Measurements from ENCODE around the gene SLC39A12. TPM values are rescaled to one million over a fixed set of nuclear protein-coding genes. Genes with fewer than 3 reads are reported as not detected.

SLC39A12 gene
- not detected for total RNA-seq
- polyA plus RNA-seq (2013, experiment 1 of 2): not detected
- polyA plus RNA-seq (2013, experiment 2 of 2): not detected
- 0 to 0.16 (median 0) reads per million in 172 experiments for total RNA-seq

DNA sequence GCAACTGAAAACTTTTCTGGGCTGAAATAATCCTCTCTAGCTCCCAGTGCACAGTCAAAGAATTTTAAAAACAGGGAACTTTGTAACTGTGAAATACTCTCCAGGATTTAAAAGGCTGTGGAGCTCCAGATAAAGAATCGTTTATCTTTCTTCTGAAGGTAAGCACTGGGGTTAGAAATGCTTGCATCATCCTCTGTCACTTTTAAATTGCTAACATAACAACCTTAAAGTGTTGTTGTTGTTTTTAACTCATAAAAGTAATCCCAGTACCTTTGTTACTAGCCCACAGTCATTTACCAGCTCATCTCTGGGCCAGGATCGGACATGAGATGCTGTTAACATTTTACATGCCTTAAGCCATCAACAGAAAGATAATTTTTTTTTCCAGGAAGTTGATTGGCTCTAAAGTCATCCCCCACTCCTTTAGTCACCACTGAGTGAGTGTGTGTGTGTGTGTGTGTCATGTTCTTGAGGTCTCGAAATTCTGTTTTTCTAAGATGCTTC lies at the start of gene SLC39A12:
TSS of gene SLC39A12 (plus strand) at position 51 of the 504 bp plus-strand sequence. CDS start 1,359 bp downstream, outside the sequence.
- no peaks in the 10 kb centered on the region for H3K4me1 Mint-ChIP-seq (ENCODE audit: low read depth)
- H3K4me3 Mint-ChIP-seq: no peak within 1 kb of the TSS
- Histone ChIP-seq H3K4me1 (ENCODE audit: insufficient read depth, low read length) (no peaks in the 10 kb centered on the region), H3K27ac (ENCODE audit: low read depth in 1 of 2, low read length in 2 of 2) (no peak within 1 kb of the TSS), H3K36me3 (ENCODE audit: insufficient read depth, low read length) (no peaks in the 10 kb centered on the region), H3K4me3 (ENCODE audit: low read length) (no peak within 1 kb of the TSS), H3K9me3 (ENCODE audit: control insufficient read depth in 1 of 2, insufficient read depth in 1 of 2, low read length in 2 of 2) (peaks cover 0 to 12% of the 10 kb centered on the region in 2 experiments), H3K27me3 (ENCODE audit: control insufficient read depth in 1 of 2, insufficient read depth in 2 of 2, low read length in 2 of 2) (no peaks in the 10 kb centered on the region)
- DNase-seq (no peak), ATAC-seq (ENCODE audit: poor library complexity) (no peak)
- H3K27me3 Mint-ChIP-seq: peaks cover 6% of the 10 kb centered on the region
- H3K27ac Mint-ChIP-seq: no peak within 1 kb of the TSS
- H3K9me3 Mint-ChIP-seq: peaks cover 3% of the 10 kb centered on the region
- TF ChIP-seq, protein P1, sequence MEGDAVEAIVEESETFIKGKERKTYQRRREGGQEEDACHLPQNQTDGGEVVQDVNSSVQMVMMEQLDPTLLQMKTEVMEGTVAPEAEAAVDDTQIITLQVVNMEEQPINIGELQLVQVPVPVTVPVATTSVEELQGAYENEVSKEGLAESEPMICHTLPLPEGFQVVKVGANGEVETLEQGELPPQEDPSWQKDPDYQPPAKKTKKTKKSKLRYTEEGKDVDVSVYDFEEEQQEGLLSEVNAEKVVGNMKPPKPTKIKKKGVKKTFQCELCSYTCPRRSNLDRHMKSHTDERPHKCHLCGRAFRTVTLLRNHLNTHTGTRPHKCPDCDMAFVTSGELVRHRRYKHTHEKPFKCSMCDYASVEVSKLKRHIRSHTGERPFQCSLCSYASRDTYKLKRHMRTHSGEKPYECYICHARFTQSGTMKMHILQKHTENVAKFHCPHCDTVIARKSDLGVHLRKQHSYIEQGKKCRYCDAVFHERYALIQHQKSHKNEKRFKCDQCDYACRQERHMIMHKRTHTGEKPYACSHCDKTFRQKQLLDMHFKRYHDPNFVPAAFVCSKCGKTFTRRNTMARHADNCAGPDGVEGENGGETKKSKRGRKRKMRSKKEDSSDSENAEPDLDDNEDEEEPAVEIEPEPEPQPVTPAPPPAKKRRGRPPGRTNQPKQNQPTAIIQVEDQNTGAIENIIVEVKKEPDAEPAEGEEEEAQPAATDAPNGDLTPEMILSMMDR (IDR thresholded peaks at IDR 0.05): no peak
- intact Hi-C loops (cut with DNase I, micrococcal nuclease): no loop called here
- H3K36me3 Mint-ChIP-seq (ENCODE audit: low read depth): no peaks in the 10 kb centered on the region
- ChIA-PET CTCF (no interaction called here), POLR2A (no interaction called here)

DNA sequence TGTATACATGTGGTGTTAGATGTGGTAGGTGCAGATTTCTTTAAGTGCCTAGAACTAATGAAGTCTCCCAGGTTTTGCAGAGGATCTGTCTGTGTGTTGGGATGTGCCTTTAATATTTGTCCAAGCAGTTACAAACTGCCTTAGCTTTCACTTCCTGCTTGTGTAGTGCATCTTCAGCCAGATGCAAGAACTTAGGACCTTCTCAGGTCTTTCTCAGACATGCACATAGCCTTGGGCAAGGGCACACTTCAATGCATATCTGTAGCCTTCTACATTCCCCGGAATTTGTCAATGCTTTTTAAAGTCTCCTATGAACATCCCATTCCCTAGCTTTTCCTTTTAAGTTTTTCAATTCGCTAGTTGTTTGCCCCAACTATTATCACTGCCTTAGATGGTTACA lies 47.2 kb upstream of the SLC39A12 start:
- CTCF ChIA-PET: no interaction called here

DNA sequence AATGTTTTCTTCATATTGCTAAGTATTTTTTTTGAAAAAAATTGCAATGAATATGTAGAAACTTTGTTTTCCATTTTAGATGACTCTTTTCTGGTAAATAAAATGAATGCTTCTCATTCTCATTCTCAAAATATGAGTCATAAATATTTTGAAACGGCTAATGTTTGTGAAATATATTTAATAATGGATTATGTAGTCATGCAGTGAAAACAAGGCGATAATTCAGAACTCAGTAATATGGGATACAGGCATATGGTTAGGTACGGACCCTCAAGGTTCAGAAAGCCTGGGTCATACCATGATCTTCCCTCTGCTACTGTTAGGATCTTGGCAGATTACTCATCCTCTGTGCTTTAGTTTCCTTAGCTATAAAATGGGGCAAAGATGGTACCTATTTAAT lies 46.2 kb upstream of the SLC39A12 start:
- CTCF ChIA-PET: no interaction called here
- H3K36me3 Mint-ChIP-seq (ENCODE audit: low read depth): no peaks in the 10 kb centered on the region

More for the DNA sequence above, 47.2 kb upstream of the SLC39A12 start:
- Histone ChIP-seq H3K36me3 (ENCODE audit: insufficient read depth, low read length) (no peaks in the 10 kb centered on the region), H3K27ac (ENCODE audit: low read depth in 1 of 2, low read length in 2 of 2) (no peak overlapping the region), H3K9me3 (ENCODE audit: control insufficient read depth in 1 of 2, insufficient read depth in 1 of 2, low read length in 2 of 2) (no peaks in the 10 kb centered on the region), H3K4me1 (ENCODE audit: insufficient read depth, low read length) (no peaks in the 10 kb centered on the region), H3K27me3 (ENCODE audit: control insufficient read depth in 1 of 2, insufficient read depth in 2 of 2, low read length in 2 of 2) (no peaks in the 10 kb centered on the region), H3K4me3 (ENCODE audit: low read length) (no peak overlapping the region)
- intact Hi-C loops (cut with DNase I, micrococcal nuclease): no loop called here
- Mint-ChIP-seq H3K27me3 (peaks cover 7% of the 10 kb centered on the region), H3K36me3 (ENCODE audit: low read depth) (no peaks in the 10 kb centered on the region), H3K4me1 (ENCODE audit: low read depth) (no peaks in the 10 kb centered on the region), H3K27ac (no peak overlapping the region), H3K9me3 (no peaks in the 10 kb centered on the region), H3K4me3 (no peak overlapping the region)
- DNase-seq (no peak), ATAC-seq (ENCODE audit: poor library complexity) (no peak)
- TF ChIP-seq, protein P1 (IDR thresholded peaks at IDR 0.05): no peak
- POLR2A ChIA-PET: no interaction called here

More for the DNA sequence above, 46.2 kb upstream of the SLC39A12 start:
- Mint-ChIP-seq H3K27ac (no peak overlapping the region), H3K27me3 (peaks cover 7% of the 10 kb centered on the region), H3K4me1 (ENCODE audit: low read depth) (no peaks in the 10 kb centered on the region), H3K9me3 (no peaks in the 10 kb centered on the region), H3K4me3 (no peak overlapping the region)
- no peak overlapping the region for H3K4me3 ChIP-seq (ENCODE audit: low read length)
- H3K4me1 ChIP-seq (ENCODE audit: insufficient read depth, low read length): no peaks in the 10 kb centered on the region
- no peaks in the 10 kb centered on the region for H3K9me3 ChIP-seq (ENCODE audit: control insufficient read depth in 1 of 2, insufficient read depth in 1 of 2, low read length in 2 of 2)
- POLR2A ChIA-PET: no interaction called here
- ATAC-seq (ENCODE audit: poor library complexity) (no peak), DNase-seq (no peak)
- H3K27me3 ChIP-seq (ENCODE audit: control insufficient read depth in 1 of 2, insufficient read depth in 2 of 2, low read length in 2 of 2): no peaks in the 10 kb centered on the region
- TF ChIP-seq, protein P1 (IDR thresholded peaks at IDR 0.05): no peak
- H3K36me3 ChIP-seq (ENCODE audit: insufficient read depth, low read length): no peaks in the 10 kb centered on the region
- intact Hi-C loops (cut with DNase I, micrococcal nuclease): no loop called here
- no peak overlapping the region for H3K27ac ChIP-seq (ENCODE audit: low read depth in 1 of 2, low read length in 2 of 2)

Measured in CD4-positive, alpha-beta T cell (primary cell).